Measurements from ENCODE around the gene ALPL.

DNA sequence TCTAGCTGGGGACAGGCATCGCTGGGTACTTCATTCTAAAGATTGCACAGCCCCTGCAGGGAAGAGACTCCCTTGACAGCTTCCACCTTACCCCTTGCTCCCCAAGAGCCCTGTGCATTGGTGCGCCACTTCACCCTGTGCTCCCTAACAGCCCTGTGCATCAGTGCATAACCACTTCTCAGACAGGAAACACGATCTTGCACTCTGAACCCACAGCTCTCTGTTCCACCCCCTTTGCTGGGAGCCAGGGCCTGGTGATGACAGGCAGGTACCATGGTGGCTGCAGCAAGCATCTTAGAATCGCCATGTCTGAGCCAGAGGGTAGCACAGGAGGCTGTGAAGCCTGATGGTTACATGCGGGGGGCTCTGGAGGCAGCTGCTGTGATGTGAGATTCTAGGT is 5.0 kb downstream of the ALPL start:
- no peak for TF ChIP-seq U2AF2 (optimal IDR thresholded peaks at IDR 0.05; ENCODE audit: low read depth, low read length)
- TF ChIP-seq EZH2 (IDR thresholded peaks at IDR 0.05; ENCODE audit: borderline replicate concordance, low read depth, low read length), result no peak
- no peak for TF ChIP-seq SETDB1 (IDR thresholded peaks at IDR 0.05; ENCODE audit: low read length)
- TF ChIP-seq SP1 (CRISPR knock-in tag; IDR thresholded peaks at IDR 0.05), result no peak
- no peak for TF ChIP-seq ZNF217 (CRISPR knock-in tag; IDR thresholded peaks at IDR 0.05)
- TF ChIP-seq ZNF79 (CRISPR knock-in tag; IDR thresholded peaks at IDR 0.05; ENCODE audit: low read depth), result no peak
- TF ChIP-seq VEZF1 (CRISPR knock-in tag; IDR thresholded peaks at IDR 0.05), result no peak
- TF ChIP-seq GATA2 (CRISPR knock-in tag; IDR thresholded peaks at IDR 0.05), result no peak
- TF ChIP-seq HDAC2 (IDR thresholded peaks at IDR 0.05), result no peak
